ENCODE results near the gene BAZ1A. TPM values are rescaled to one million over a fixed set of nuclear protein-coding genes. Genes with fewer than 3 reads are reported as not detected.

Gene BAZ1A
- total and polyA plus RNA-seq, 2 of the 8 experiments (the other 6 are each of a cell fraction or from before 2014, with no cell fraction given) = 8.0 to 23.1 TPM

- Histone ChIP-seq H3K79me2 (ENCODE audit: control insufficient read depth in 1 of 2, insufficient read depth in 2 of 2, low read length in 2 of 2) (no peaks in the 10 kb centered on the region), H3K27ac (ENCODE audit: low read depth, low read length) (no peak overlapping the region), H3K9ac (replicated peaks in 1 of 4; ENCODE audit: extremely low read depth in 1 of 4, low read depth in 3 of 4, low read length in 3 of 4) (no peak overlapping the region), H3K56ac (replicated peaks; ENCODE audit: insufficient read length, low read depth, low read length) (no peak overlapping the region), H3K36me3 (ENCODE audit: control insufficient read depth in 2 of 4, insufficient read depth in 4 of 4, low read length in 3 of 4) (no peaks in the 10 kb centered on the region), H2BK20ac (ENCODE audit: low read length) (no peak overlapping the region), H2AFZ (ENCODE audit: low read length) (no peak overlapping the region), H3K27me3 (replicated peaks in 1 of 4; ENCODE audit: control insufficient read depth in 3 of 4, extremely low read depth in 1 of 4, insufficient read depth in 3 of 4, low read length in 3 of 4) (no peaks in the 10 kb centered on the region), H2BK5ac (ENCODE audit: low read depth, low read length) (no peak overlapping the region), H3K79me1 (ENCODE audit: low read depth, low read length) (no peaks in the 10 kb centered on the region; the same call in 1 of the 2 replicates), H3K23ac (ENCODE audit: insufficient read length) (no peak overlapping the region), H3K4me1 (replicated peaks in 1 of 4; ENCODE audit: control insufficient read depth in 3 of 4, insufficient read depth in 4 of 4, low read length in 3 of 4) (0 out of 7 replicates have a peak, but pooled peaks cover 0 to 2% (median 0%) of the 10 kb centered on the region in 4 experiments), H2BK15ac (ENCODE audit: low read length) (no peak overlapping the region), H3K4me3 (ENCODE audit: extremely low read depth in 1 of 4, insufficient read depth in 2 of 4, low read depth in 3 of 4, low read length in 4 of 4) (no peak overlapping the region), H4K91ac (replicated peaks; ENCODE audit: insufficient read length, low read length) (no peak overlapping the region), H2AK5ac (ENCODE audit: low read depth, low read length) (no peak overlapping the region), H2BK120ac (replicated peaks; ENCODE audit: low read depth, low read length) (no peak overlapping the region), H4K8ac (ENCODE audit: extremely low read depth, insufficient read depth, low read length) (no peak overlapping the region), H3K9me3 (ENCODE audit: insufficient read depth in 2 of 2, low read depth in 1 of 2, low read length in 1 of 2) (no peaks in the 10 kb centered on the region), H3K4me2 (ENCODE audit: insufficient read depth in 1 of 2, low read depth in 2 of 2, low read length in 2 of 2) (no peak overlapping the region), H3K23me2 (ENCODE audit: low read depth, low read length) (no peaks in the 10 kb centered on the region; the same call in 1 of the 2 replicates), H3K18ac (ENCODE audit: extremely low read depth, low read length) (no peak overlapping the region), H3K14ac (ENCODE audit: insufficient read length) (no peak overlapping the region), H3K4ac (replicated peaks; ENCODE audit: insufficient read length, low read depth, low read length) (no peak overlapping the region), H4K20me1 (replicated peaks in 1 of 2; ENCODE audit: control insufficient read depth in 1 of 2, insufficient read depth in 2 of 2, low read length in 2 of 2) (no peaks in the 10 kb centered on the region), H2BK12ac (ENCODE audit: low read depth, low read length) (no peak overlapping the region), H4K5ac (ENCODE audit: insufficient read length, low read depth, low read length) (no peak overlapping the region)
- DNase-seq (ENCODE audit: low read depth in 1 of 2, low spot score in 2 of 2) = no peak
- no peak for FAIRE-seq
- ChIA-PET POLR2A (ENCODE audit: partially characterized antibody) (no interaction called here), CTCF (ENCODE audit: partially characterized antibody) (no interaction called here)
- 95% methylated on average over 1 of the region's 1 CpG; no CpG with 5 or more reads in 1 of the 2 experiments for WGBS, 2 experiments (ENCODE audit: extremely low coverage in 1 of 2, insufficient coverage in 1 of 2, insufficient read length in 1 of 2, insufficient replicate concordance in 2 of 2, low coverage in 1 of 2, low lambda C conversion rate in 2 of 2, missing lambda C conversion rate in 1 of 2)
- TF ChIP-seq RFX5 (IDR thresholded peaks at IDR 0.05; ENCODE audit: borderline replicate concordance, low read depth, low read length) (no peak), KDM5A (IDR thresholded peaks at IDR 0.05; ENCODE audit: low read length) (no peak), CBX5 (IDR thresholded peaks at IDR 0.05; ENCODE audit: low read depth, low read length) (no peak), SRF (IDR thresholded peaks at IDR 0.05; ENCODE audit: low read depth, low read length) (no peak), SIN3A (conservative IDR thresholded peaks at IDR 0.05 in 1 of 2, IDR thresholded peaks at IDR 0.05 in 1 of 2; ENCODE audit: low read depth in 1 of 2, low read length in 2 of 2) (no peak), KDM1A (IDR thresholded peaks at IDR 0.05; ENCODE audit: borderline replicate concordance, low read length) (no peak), MAX (IDR thresholded peaks at IDR 0.05) (no peak), EP300 (IDR thresholded peaks at IDR 0.05; ENCODE audit: borderline replicate concordance in 1 of 2, low read depth in 2 of 2, low read length in 2 of 2) (no peak), CREB1 (IDR thresholded peaks at IDR 0.05) (no peak), CTBP2 (IDR thresholded peaks at IDR 0.05; ENCODE audit: borderline replicate concordance, insufficient read depth, insufficient read length, low read length) (no peak), JUN (IDR thresholded peaks at IDR 0.05; ENCODE audit: low read depth, low read length) (no peak), NRF1 (IDR thresholded peaks at IDR 0.05; ENCODE audit: low read depth, low read length) (no peak)
- TF ChIP-seq, protein P1, sequence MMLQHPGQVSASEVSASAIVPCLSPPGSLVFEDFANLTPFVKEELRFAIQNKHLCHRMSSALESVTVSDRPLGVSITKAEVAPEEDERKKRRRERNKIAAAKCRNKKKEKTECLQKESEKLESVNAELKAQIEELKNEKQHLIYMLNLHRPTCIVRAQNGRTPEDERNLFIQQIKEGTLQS (IDR thresholded peaks at IDR 0.05; ENCODE audit: insufficient read depth, low read depth, low read length) = no peak
Measured at GRCh38 chr14:34835312-34835711, 39.8 kb downstream of the BAZ1A start.
